ENCODE results near the gene CLIC6. TPM values are rescaled to one million over a fixed set of nuclear protein-coding genes. Genes with fewer than 3 reads are reported as not detected.

CLIC6 gene
- polyA plus RNA-seq, 3 donors, result not detected

- Mint-ChIP-seq H3K4me1 (peaks cover 1% of the 10 kb centered on the region), H3K27me3 (ENCODE audit: low read depth in 3 of 3) (peaks cover 7 to 13% (median 7%) of the 10 kb centered on the region in 3 donors), H3K36me3 (no peaks in the 10 kb centered on the region), H3K27ac (no peak overlapping the region), H3K4me3 (no peak overlapping the region), H3K9me3 (peaks cover 18 to 38% (median 30%) of the 10 kb centered on the region in 7 donors)
- Histone ChIP-seq H3K27ac (ENCODE audit: low read depth in 1 of 2, low read length in 2 of 2) (no peak overlapping the region), H3K36me3 (replicated peaks in 1 of 2; ENCODE audit: control insufficient read depth in 1 of 2, insufficient read depth in 2 of 2, low read length in 2 of 2) (no peaks in the 10 kb centered on the region), H3K79me2 (ENCODE audit: insufficient read depth, low read length) (no peaks in the 10 kb centered on the region), H3K4me3 (replicated peaks in 1 of 3; ENCODE audit: low read depth in 2 of 3, low read length in 3 of 3) (no peak overlapping the region), H3K9me3 (replicated peaks in 1 of 2; ENCODE audit: control insufficient read depth in 1 of 2, insufficient read depth in 1 of 2, low read length in 2 of 2) (peaks cover 23 to 26% of the 10 kb centered on the region in 2 donors), H3K27me3 (ENCODE audit: control insufficient read depth in 2 of 2, insufficient read depth in 2 of 2, low read length in 2 of 2) (no peaks in the 10 kb centered on the region), H2AFZ (ENCODE audit: insufficient read depth, low read depth, low read length, poor library complexity, severe bottlenecking) (no peak overlapping the region), H3K4me2 (replicated peaks; ENCODE audit: extremely low read depth, low read length, poor library complexity, severe bottlenecking) (no peak overlapping the region), H3K4me1 (ENCODE audit: control insufficient read depth in 1 of 2, insufficient read depth in 2 of 2, low read length in 2 of 2) (peaks cover 0 to 3% of the 10 kb centered on the region in 2 donors), H3K9ac (ENCODE audit: insufficient read depth, low read length, poor library complexity, severe bottlenecking) (no peak overlapping the region), H4K20me1 (ENCODE audit: insufficient read depth, low read length) (no peaks in the 10 kb centered on the region)
- no CpG with 5 or more reads among the region's 2 CpGs for WGBS (ENCODE audit: insufficient coverage)
- no peak for DNase-seq
- intact Hi-C loops (cut with micrococcal nuclease), result no loop called here
- no peak for TF ChIP-seq CTCF (IDR thresholded peaks at IDR 0.05)
Measured at GRCh38 chr21:34684174-34684876, 15.5 kb downstream of the CLIC6 start.

- H3K9me3 Mint-ChIP-seq, result peaks cover 4 to 13% (median 7%) of the 10 kb centered on the region in 7 donors
- H3K4me1 Mint-ChIP-seq, result no peaks in the 10 kb centered on the region
- H2AFZ ChIP-seq (ENCODE audit: insufficient read depth, low read depth, low read length, poor library complexity, severe bottlenecking), result no peak overlapping the region
- no peaks in the 10 kb centered on the region for H3K4me1 ChIP-seq (ENCODE audit: control insufficient read depth in 1 of 2, insufficient read depth in 2 of 2, low read length in 2 of 2)
- WGBS (ENCODE audit: insufficient coverage), result no CpG with 5 or more reads among the region's 1 CpG
- H4K20me1 ChIP-seq (ENCODE audit: insufficient read depth, low read length), result no peaks in the 10 kb centered on the region
- TF ChIP-seq CTCF (IDR thresholded peaks at IDR 0.05), result no peak
- H3K4me3 ChIP-seq (replicated peaks in 1 of 3; ENCODE audit: low read depth in 2 of 3, low read length in 3 of 3), result no peak overlapping the region
- H3K4me3 Mint-ChIP-seq, result no peak overlapping the region
- DNase-seq, result no peak
- H3K4me2 ChIP-seq (replicated peaks; ENCODE audit: extremely low read depth, low read length, poor library complexity, severe bottlenecking), result no peak overlapping the region
- H3K27ac Mint-ChIP-seq, result no peak overlapping the region
- no peak overlapping the region for H3K9ac ChIP-seq (ENCODE audit: insufficient read depth, low read length, poor library complexity, severe bottlenecking)
- no peaks in the 10 kb centered on the region for H3K36me3 ChIP-seq (replicated peaks in 1 of 2; ENCODE audit: control insufficient read depth in 1 of 2, insufficient read depth in 2 of 2, low read length in 2 of 2)
- no peaks in the 10 kb centered on the region for H3K79me2 ChIP-seq (ENCODE audit: insufficient read depth, low read length)
- intact Hi-C loops (cut with micrococcal nuclease), result no loop called here
- H3K27me3 Mint-ChIP-seq (ENCODE audit: low read depth in 3 of 3), result peaks cover 8 to 14% (median 12%) of the 10 kb centered on the region in 3 donors
- H3K27ac ChIP-seq (ENCODE audit: low read depth in 1 of 2, low read length in 2 of 2), result no peak overlapping the region
- peaks cover 0 to 6% of the 10 kb centered on the region in 2 donors for H3K9me3 ChIP-seq (replicated peaks in 1 of 2; ENCODE audit: control insufficient read depth in 1 of 2, insufficient read depth in 1 of 2, low read length in 2 of 2)
- H3K27me3 ChIP-seq (ENCODE audit: control insufficient read depth in 2 of 2, insufficient read depth in 2 of 2, low read length in 2 of 2), result peaks cover 2 to 3% of the 10 kb centered on the region in 2 donors
- no peaks in the 10 kb centered on the region for H3K36me3 Mint-ChIP-seq
Measured at GRCh38 chr21:34687065-34687464, 18.3 kb downstream of the CLIC6 start.
